ENCODE results near the gene IFT88.

IFT88 gene

DNA sequence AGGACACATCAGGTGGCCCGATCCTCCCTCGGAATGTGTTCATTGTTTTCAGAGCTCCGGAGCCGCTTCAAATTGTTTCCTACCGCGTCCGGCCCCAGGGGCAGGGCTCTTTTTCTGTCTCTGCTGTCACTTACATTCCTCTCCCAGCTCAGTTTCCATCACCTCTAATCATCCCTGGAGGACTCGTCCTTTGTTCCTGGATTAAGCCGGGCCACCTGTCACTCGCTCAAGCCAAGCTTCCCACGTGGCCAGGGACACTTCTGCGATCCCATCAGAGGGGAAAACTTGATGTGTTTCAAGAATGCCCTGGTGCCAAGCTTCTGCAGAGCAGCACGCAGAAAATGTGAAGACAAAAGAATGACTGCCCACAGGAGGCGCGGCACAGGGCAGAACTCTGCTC lies 150.0 kb downstream of the IFT88 start:
- no peak for DNase-seq (ENCODE audit: low read depth)

DNA sequence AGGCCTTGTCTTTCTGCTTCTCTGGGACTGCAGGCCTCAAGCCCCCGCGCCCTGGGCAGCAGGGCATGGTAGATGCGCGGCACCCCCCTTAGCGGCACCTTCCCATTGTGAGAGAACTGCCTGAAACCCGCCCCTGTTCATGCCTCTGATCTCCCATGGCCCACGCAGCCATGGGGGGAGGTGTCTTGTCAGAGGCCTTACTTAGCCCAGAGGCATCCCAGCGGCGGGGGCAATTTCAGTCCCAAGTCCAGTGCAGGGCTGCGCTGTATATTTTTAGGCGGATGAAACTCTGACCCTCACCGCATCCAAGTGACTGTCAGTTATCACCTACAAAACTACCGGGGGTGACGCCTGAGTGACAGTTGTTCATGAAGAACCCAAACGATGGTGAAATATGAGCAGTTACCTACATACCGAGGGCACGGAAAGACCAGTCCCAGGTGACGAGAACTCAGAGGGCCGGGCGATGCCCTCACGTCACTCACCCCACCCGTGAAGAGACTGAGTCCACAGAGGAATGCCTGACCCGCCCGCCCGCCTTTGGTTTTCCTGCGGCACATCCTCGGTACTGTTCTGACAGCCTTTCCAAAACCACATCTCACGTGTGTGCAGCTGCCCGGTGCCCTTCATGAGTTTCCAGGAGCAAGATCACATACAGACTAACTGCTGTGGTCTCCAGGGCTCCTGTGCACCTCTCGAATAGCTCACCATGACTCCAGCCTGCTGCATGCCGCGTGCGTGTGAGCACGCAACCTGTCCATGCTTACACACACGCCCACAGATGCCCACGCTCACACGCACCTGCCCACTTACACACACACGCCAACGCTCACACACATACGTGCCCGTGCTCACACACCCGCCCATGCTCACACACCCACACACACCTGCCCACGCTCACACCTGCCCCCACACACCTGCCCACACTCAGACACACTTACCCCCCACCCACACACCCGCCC lies 150.9 kb downstream of the IFT88 start:
- DNase-seq (ENCODE audit: low read depth): no peak

DNA sequence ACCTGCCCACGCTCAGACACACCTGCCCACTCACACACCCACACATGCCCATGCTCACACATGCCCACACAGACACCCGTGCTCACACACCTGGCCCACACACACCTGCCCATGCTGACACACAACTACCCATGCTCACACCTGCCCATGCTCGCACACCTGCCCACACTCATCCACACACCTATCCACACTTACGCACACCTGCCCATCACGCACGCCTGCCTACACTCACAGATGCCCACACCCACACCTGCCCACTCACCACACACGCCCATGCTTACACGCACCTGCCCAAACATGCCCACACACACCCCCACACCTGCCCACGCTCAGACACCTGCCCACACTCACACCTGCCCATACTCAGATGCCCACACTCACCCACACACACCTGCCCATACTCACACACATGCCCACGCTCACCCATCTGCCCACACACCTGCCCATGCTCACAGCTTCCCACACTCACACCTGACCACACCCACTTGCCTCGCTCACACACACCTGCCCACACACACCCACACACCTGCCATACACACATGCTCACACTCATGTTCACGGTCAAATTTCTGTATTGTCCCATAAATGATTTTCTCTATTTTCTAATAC lies 152.1 kb downstream of the IFT88 start:
- DNase-seq (ENCODE audit: low read depth): no peak

DNA sequence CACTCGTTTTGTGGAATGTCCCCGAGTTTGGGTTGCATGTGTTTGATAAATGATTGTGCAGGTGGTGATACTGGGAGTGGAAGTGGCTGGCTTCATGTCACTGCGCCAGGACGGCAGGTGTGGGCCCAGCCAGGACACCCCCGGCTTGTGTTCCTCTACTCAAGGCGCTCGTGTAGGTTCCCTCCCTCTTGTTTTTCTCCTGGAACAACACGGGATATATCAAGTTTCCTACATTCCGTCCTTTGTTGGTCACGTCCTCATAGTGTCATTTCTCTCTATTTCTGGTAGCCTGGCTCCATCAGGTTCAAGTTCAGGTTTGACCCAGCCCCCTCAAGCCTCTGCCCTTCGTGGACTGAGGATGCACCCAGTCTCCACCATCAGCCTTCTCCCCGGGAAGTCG lies 152.8 kb downstream of the IFT88 start:
- DNase-seq (ENCODE audit: low read depth): no peak

DNA sequence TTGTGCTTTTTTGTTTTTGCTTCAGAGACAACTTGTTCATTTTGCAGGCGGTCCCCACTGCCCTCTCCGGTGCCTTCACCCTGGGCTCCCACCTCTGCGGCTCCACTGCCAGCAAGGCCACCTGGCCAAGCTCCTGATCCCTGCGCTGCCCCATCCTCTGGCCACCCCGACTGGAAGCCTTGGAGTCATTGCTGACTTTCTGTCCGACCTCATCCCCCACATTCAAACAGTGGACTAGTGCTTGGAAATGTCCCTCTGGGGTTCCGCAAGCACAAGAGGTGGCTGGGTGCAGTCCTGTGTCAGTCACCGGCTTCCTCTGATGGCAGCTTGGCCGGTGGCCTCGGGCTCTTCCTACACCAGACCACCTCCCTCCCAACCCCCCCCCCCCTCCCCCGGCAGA lies 153.5 kb downstream of the IFT88 start:
- DNase-seq (ENCODE audit: low read depth): no peak

DNA sequence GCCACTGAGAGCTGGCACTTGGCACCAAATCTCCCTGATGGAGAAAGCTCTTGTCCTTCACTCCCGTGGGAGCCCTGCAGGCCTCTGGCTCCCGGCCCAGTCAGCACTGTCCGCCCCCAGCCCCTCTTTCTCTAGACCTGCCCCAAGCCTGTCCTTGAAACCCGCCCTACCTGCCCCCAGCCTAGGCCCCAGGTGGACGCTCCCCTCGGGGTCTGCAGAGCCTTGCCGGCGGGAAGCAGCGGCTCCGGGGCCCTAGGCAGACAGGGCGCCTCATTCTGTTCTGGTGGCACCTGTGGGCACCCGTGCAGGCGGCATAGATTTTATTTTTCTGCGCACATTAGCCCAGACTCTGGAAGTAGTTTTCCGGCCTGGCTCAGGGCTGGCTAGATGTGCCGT lies 154.1 kb downstream of the IFT88 start:
- no peak for DNase-seq (ENCODE audit: low read depth)

DNA sequence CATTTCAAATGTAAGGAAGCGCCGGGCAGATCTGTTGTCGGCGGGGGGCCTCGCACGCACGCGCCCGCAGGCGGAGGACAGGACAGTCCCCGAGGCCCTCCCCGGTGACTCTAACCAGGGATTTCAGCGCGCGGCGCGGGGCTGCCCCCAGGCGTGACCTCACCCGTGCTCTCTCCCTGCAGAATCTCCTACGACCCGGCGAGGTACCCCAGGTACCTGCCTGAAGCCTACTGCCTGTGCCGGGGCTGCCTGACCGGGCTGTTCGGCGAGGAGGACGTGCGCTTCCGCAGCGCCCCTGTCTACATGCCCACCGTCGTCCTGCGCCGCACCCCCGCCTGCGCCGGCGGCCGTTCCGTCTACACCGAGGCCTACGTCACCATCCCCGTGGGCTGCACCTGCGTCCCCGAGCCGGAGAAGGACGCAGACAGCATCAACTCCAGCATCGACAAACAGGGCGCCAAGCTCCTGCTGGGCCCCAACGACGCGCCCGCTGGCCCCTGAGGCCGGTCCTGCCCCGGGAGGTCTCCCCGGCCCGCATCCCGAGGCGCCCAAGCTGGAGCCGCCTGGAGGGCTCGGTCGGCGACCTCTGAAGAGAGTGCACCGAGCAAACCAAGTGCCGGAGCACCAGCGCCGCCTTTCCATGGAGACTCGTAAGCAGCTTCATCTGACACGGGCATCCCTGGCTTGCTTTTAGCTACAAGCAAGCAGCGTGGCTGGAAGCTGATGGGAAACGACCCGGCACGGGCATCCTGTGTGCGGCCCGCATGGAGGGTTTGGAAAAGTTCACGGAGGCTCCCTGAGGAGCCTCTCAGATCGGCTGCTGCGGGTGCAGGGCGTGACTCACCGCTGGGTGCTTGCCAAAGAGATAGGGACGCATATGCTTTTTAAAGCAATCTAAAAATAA lies 154.7 kb downstream of the IFT88 start:
- DNase-seq (ENCODE audit: low read depth): no peak

DNA sequence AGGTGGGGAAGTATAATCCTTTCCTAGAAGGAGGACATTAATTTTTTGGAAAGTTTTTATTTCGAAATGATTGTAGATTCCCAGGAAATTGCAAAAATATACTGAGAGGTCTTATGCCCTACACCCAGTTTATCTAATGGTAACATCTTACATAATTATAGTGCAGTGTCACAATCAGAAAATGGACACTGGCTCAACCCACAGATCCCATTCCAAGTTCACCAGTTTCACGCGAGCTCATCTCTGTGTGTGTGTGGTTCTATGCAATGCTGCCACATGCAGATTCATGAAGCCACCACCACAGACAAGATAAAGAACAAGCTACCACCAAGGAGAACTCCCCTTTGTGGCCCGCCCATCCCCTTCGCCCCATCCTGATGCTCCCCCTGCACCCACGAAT lies 160.9 kb downstream of the IFT88 start:
- no peak for DNase-seq (ENCODE audit: low read depth)

DNA sequence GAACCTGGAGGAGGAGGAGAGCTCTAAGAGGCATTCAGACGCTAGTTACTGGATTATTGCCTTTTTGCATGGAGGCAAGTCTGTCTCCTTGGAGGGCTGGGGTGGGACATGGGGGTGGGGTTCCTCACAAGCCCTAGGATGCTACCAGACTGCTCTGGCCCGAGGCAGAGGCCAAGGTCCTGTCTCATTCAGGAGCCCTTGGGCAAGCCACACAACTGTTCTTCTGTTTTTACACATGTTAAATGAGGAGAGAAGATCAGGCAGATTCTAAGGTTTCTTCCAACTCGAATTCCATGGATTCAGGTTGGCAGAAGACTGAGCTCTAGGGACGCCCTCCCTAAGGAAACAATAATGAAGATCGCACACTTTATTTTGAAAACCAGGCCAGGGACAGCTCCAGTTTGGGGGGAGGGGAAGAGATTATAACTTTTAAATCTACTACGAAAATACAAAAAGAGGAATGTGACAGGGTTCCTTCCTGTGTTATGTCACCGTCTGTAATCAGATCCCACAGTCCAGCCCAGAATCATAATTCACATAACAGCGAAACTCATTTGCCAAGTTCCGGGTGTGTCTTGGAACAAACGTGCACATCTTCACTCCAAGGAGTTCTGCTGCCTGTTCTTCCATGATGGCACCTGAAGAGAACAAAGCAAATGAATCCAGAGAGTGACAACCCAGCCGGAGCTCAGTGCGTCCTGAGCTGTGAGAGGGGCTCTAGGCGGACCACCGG lies 161.8 kb downstream of the IFT88 start:
- no peak for DNase-seq (ENCODE audit: low read depth)

DNA sequence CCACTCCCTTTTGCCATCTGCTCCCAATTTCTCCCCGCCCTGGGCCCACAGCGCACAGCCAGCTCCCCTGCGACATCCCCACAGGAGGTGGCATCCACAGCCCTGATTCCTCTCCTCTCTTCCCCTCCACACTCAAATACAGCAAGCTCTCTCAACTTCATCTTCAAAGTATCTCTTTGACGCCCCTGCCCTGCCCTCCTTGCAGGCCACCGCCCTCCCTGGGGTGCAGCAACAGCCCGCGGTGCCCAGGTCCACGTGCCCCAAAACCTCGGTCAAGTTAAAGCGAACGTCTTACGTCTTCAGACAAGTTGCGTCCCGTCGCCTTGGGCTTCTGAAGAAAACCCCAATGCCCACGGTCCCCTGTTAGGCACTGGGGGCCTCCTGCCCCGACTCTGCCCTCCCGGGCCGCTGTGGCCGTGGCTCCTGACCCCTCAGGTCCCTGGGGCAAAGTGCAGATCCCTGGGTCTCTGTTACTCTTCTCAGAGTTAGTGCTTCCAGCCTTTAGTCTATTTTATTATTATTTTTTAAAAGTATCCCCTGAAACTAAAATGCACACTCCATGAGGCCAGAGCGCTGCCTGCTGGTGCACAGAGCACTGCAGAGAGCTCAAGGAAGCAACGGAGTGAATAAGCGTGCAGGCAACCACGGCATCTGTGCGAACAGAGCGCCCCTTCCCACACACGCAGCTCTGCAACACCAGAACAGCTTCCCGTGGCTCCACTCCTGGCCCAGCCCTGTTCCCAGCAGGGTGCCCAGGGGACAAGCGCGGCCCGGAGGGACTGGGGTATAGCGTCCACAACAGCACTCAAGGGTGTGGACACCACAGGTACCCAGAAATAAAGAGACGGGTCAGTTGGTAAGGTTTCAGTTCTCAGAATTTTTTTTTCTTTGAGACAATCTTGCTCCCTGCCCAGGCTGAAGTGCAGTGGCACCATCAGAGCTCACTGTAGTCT lies 163.0 kb downstream of the IFT88 start:
- no peak for DNase-seq (ENCODE audit: low read depth)

DNA sequence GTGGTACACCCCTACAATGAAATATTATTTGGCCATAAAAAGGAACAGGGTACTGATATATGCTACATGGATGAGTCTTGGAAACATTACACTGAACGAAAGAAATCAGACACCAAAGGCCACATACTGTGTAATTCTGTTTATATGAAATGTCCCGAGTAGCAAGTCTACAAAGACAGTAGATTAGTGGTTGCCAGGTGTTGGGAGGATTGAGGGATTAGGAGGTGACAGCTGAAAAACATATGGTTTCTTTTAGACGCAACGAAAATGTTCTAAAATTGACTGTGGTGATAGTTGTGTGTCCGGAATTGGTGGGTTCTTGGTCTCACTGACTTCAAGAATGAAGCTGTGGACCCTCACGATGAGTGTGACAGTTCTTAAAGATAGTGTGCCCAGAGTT lies 171.7 kb downstream of the IFT88 start:
- DNase-seq (ENCODE audit: low read depth): no peak

DNA sequence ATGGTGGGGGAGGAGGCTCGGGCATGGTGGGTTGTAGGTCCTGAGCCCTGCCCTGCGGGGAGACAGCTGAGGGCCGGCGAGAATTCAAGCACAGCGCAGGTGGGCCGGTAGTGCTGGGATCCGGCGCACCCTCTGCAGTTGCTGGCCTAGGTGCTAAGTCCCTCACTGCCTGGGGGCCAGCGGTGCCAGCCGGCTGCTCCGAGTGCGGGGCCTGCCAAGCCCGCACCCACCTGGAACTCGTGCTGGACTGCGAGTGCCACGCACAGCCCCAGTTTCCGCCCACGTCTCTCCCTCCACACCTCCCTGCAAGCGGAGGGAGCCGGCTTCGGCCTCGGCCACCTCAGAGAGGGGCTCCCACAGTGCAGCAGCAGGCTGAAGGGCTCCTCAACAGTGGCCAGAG lies 173.1 kb downstream of the IFT88 start:
- no peak for DNase-seq (ENCODE audit: low read depth)
